ENCODE measurements around the gene TNFRSF14.

TNFRSF14 gene

DNA sequence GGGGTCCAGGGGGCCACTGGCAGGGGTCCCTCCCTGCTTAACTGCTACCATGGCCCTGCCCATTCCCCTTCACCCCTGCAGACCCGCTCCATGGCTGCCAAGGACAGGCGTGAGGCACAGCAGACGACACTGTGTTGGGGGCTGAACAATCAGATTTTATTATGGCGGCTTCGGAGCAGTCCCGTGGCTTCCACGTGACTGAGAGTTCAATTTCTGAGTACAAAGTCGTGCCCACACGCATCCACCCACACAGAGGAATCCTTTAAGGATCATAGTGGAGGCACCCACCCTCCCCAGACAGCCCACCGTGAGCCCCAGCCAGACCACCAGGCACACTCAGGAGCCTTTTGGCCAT lies 27.6 kb upstream of the TNFRSF14 start:
- TF ChIP-seq, protein P1, sequence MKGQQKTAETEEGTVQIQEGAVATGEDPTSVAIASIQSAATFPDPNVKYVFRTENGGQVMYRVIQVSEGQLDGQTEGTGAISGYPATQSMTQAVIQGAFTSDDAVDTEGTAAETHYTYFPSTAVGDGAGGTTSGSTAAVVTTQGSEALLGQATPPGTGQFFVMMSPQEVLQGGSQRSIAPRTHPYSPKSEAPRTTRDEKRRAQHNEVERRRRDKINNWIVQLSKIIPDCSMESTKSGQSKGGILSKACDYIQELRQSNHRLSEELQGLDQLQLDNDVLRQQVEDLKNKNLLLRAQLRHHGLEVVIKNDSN (IDR thresholded peaks at IDR 0.05): no peak
- TF ChIP-seq EP300 (IDR thresholded peaks at IDR 0.05; ENCODE audit: borderline replicate concordance) (no peak), CREB1 (IDR thresholded peaks at IDR 0.05; ENCODE audit: low read depth) (no peak)
- TF ChIP-seq, protein P2, sequence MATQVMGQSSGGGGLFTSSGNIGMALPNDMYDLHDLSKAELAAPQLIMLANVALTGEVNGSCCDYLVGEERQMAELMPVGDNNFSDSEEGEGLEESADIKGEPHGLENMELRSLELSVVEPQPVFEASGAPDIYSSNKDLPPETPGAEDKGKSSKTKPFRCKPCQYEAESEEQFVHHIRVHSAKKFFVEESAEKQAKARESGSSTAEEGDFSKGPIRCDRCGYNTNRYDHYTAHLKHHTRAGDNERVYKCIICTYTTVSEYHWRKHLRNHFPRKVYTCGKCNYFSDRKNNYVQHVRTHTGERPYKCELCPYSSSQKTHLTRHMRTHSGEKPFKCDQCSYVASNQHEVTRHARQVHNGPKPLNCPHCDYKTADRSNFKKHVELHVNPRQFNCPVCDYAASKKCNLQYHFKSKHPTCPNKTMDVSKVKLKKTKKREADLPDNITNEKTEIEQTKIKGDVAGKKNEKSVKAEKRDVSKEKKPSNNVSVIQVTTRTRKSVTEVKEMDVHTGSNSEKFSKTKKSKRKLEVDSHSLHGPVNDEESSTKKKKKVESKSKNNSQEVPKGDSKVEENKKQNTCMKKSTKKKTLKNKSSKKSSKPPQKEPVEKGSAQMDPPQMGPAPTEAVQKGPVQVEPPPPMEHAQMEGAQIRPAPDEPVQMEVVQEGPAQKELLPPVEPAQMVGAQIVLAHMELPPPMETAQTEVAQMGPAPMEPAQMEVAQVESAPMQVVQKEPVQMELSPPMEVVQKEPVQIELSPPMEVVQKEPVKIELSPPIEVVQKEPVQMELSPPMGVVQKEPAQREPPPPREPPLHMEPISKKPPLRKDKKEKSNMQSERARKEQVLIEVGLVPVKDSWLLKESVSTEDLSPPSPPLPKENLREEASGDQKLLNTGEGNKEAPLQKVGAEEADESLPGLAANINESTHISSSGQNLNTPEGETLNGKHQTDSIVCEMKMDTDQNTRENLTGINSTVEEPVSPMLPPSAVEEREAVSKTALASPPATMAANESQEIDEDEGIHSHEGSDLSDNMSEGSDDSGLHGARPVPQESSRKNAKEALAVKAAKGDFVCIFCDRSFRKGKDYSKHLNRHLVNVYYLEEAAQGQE (IDR thresholded peaks at IDR 0.05; ENCODE audit: low read depth): no peak

DNA sequence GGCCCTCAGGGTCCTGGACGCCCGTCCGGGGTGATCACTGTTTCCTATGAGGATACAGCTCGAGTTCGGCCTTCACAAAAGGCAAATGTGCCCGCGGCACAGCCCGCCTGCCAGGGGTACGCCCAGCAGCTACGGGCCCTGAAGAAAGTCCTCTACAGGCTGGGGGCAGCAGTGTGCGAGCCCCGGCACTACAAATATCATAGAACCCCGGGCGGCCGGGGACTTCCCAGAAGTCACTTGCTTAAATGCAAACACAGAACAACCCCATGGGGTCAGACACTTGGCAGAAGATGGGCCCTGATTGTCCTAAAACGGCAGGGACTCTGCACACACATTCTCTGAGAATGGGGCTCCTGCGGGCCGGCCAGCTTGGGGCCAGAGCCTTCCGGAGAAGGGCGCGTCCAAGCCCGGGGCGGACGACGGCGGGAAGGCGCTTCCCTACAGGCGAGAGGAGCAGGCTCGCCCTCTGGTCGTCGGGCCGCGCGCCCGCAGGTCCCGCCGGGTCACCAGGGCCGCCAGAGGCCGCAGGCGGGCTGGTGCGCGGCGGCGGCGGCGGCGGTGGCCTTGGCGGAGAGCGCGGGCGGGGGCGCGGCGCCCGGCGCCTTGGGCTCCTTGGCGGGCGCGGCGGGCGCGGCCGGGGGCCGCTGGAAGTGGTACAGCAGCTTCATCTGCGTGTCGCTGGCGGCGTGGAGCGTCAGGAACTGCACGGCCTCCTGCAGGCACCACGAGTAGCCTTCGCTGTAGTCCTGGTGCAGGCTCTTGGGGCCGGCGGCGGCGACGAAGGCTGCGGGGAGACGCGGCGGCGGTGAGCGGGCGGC lies 27.0 kb upstream of the TNFRSF14 start:
- TF ChIP-seq YY1 (IDR thresholded peaks at IDR 0.05; ENCODE audit: low read depth) (no peak), EP300 (IDR thresholded peaks at IDR 0.05; ENCODE audit: borderline replicate concordance) (no peak), TEAD4 (IDR thresholded peaks at IDR 0.05) (no peak), ZBTB7A (IDR thresholded peaks at IDR 0.05; ENCODE audit: low read depth) (no peak), FOXM1 (IDR thresholded peaks at IDR 0.05; ENCODE audit: borderline replicate concordance, low read depth) (no peak)

DNA sequence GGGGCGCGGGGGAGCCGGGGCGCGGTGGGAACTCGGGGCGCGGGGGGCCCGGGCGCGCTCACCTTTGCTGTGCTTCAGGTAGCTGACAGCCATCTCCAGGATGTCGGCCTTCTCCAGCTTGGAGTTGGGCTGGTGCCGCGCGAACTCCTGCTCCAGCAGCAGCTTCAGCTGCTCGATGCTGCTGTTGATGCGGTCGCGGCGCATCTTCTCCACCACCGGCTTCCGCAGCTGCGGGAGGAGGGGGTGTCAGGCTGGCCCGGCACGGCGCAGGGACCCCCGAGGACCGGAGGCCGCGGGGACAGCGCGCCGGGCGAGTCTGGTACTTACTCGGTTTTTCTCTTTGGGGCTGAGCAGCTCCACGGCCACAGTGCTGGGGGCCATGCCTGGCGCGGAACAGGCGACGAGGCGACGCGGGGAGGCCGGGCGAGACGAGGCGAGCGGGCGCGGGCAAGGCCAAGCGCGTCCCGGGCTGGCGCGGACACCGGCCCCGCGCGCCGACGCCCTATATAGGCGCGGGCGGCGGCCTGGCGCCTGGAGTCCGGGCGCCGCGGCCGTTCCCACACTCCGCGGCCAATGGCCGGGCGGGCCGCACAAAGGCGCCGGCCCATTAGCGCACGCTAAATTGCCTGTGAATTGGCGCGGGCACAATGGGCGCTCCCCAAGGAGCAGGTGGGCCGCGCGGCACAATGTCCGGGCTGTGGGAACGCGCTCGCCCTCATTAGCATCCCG lies 26.2 kb upstream of the TNFRSF14 start, which contains the start of gene HES5:
TSS of gene HES5 (minus strand) at position 480 of the 729 bp plus-strand sequence. CDS start at position 381, 99 bp downstream.
- no peak for TF ChIP-seq ZBTB7A (IDR thresholded peaks at IDR 0.05; ENCODE audit: low read depth)
- TF ChIP-seq RAD21 (IDR thresholded peaks at IDR 0.05; ENCODE audit: low read depth): no peak
- TF ChIP-seq EP300 (IDR thresholded peaks at IDR 0.05; ENCODE audit: borderline replicate concordance): no peak
- no peak for TF ChIP-seq FOXM1 (IDR thresholded peaks at IDR 0.05; ENCODE audit: borderline replicate concordance, low read depth)
- no peak for TF ChIP-seq EGR1 (IDR thresholded peaks at IDR 0.05)
- TF ChIP-seq NFIC (IDR thresholded peaks at IDR 0.05): no peak
- no peak for TF ChIP-seq TEAD4 (IDR thresholded peaks at IDR 0.05)
- no peak for TF ChIP-seq CEBPB (IDR thresholded peaks at IDR 0.05)
- TF ChIP-seq TCF12 (IDR thresholded peaks at IDR 0.05; ENCODE audit: low read depth): no peak
- no peak for TF ChIP-seq YY1 (IDR thresholded peaks at IDR 0.05; ENCODE audit: low read depth)

DNA sequence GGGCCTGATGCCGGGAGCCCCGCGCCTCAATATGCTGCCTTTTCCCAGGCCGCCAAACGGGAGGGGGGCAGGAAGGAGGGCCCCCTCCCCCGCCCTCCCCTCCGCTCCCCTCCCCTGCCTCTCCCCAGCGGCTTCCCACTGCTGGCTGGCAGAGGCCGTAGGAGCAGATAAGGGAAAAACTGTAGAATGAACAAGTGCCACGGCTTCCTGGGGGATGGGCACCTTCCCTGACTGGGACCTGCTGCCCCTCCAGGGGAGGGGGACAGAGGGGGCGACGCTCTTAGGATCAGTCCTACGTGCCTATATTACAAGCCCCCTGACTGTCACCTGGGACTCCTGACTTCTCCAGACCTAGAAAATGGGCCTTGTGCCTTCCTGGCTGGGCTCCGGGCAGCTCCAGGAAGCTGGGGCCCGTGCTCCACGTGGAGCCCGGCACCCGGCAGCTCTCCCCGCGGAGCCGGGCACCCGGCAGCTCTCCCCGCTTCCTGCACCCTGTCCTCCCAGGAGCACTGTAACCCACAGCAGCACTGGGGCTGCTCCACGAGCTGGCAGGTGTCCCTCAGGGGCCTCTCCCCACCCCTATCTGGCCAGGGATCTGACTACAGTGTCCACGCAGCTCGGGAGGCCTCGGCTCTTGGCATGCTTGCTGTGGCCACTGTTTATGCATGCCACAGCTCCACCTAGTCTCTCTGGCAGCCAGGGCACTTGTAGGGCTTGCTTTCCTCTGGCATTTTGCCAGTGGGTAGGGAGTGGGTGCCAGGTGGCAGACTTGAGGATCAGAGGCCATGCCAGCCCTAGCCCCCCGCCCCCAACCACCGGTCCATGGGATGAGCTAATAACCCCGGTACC lies 25.4 kb upstream of the TNFRSF14 start:
- TF ChIP-seq TCF12 (IDR thresholded peaks at IDR 0.05; ENCODE audit: low read depth) (no peak), CEBPB (IDR thresholded peaks at IDR 0.05) (no peak), EP300 (IDR thresholded peaks at IDR 0.05; ENCODE audit: borderline replicate concordance) (no peak), NFIC (IDR thresholded peaks at IDR 0.05) (peak; percentile 31; the same call in 1 of the 2 replicates)

DNA sequence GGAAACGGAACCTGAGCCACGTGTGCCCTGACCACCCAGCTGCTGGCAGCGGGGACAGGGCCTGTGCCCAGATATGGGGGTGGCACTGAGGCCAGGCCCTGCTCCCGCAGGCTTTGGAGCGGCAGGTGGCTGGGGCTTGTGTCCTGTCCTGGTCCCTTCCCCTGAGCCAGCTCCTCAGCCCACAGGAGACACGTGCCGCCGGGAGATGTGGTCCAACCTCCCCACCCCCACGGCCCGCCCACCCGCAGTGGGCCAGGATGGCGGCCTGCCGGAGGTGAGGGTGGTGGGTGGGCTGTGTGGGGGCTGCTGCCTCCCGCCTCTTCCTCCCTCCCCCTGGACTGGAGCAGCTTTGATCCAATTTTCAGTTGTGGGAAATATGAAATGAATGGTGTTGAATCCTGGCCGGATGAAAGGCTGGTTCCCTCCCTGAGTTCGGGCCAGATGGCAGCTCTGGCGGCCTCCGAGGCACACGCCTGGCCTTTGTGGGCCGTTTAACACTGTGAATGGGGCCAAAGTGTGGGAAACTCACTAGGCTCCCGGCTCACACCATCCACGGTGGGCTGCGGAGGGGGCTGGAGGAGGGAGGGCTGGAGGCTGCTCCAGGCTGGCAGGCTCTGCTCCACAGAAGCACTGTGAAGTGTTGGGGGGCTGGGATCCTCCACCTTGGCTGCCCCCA lies 23.5 kb upstream of the TNFRSF14 start:
- no peak for TF ChIP-seq EGR1 (IDR thresholded peaks at IDR 0.05)
- TF ChIP-seq ZBTB7A (IDR thresholded peaks at IDR 0.05; ENCODE audit: low read depth): no peak
- TF ChIP-seq YY1 (IDR thresholded peaks at IDR 0.05; ENCODE audit: low read depth): no peak
- TF ChIP-seq, protein P2 (IDR thresholded peaks at IDR 0.05; ENCODE audit: low read depth): no peak
- TF ChIP-seq, protein P3, sequence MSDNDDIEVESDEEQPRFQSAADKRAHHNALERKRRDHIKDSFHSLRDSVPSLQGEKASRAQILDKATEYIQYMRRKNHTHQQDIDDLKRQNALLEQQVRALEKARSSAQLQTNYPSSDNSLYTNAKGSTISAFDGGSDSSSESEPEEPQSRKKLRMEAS (IDR thresholded peaks at IDR 0.05): no peak

DNA sequence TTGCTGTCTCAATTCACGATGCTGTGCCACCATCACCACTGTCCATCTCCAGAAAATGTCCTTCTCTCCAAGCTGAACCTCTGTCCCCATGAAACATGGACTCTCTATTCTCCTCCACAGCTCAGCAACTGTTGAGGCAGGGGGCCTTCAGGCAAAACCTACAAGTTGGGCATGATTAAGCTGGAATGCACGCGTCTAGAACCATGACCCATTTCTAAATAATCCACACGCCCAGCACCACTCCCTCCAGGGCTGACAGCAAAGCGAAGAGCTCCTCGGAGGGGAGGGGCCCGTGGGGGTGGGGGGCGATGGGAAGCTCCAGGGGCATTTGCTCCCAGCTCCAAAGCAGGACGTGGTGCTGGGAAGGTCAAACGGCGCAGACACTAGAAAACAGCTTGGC lies 22.8 kb upstream of the TNFRSF14 start:
- TF ChIP-seq TCF12 (IDR thresholded peaks at IDR 0.05; ENCODE audit: low read depth) (no peak), RAD21 (IDR thresholded peaks at IDR 0.05; ENCODE audit: low read depth) (no peak), YY1 (IDR thresholded peaks at IDR 0.05; ENCODE audit: low read depth) (no peak), EGR1 (IDR thresholded peaks at IDR 0.05) (no peak), NFIC (IDR thresholded peaks at IDR 0.05) (no peak), CREB1 (IDR thresholded peaks at IDR 0.05; ENCODE audit: low read depth) (no peak), CEBPB (IDR thresholded peaks at IDR 0.05) (no peak), EP300 (IDR thresholded peaks at IDR 0.05; ENCODE audit: borderline replicate concordance) (no peak), FOXM1 (IDR thresholded peaks at IDR 0.05; ENCODE audit: borderline replicate concordance, low read depth) (no peak)
- TF ChIP-seq, protein P1 (IDR thresholded peaks at IDR 0.05): no peak
- TF ChIP-seq, protein P3 (IDR thresholded peaks at IDR 0.05): no peak
- TF ChIP-seq, protein P2 (IDR thresholded peaks at IDR 0.05; ENCODE audit: low read depth): no peak
